Mammary epithelial cell (primary cell): ENCODE data around the gene TBX5.

Experiments used
- EZH2 ChIP-seq: IDR thresholded peaks from 2 replicates; pipeline ENCODE4 v1.6.1; 2012; ENCODE audit warnings: low read length, inconsistent platforms, borderline replicate concordance
- TF ChIP-seq, protein P1 (sequence below), 2 donors: IDR thresholded peaks in 1 of 2; conservative IDR thresholded peaks in 1 of 2; 2 replicates each; pipeline ENCODE4 v1.5.1; 2011 to 2012; ENCODE audit warnings: inconsistent platforms in 2 of 2, low read length in 2 of 2, mild to moderate bottlenecking in 2 of 2, control low read depth in 1 of 2, low read depth in 1 of 2; ENCODE audit not compliant: insufficient read depth in 1 of 2; ENCODE audit errors: extremely low read depth in 1 of 2

DNA sequence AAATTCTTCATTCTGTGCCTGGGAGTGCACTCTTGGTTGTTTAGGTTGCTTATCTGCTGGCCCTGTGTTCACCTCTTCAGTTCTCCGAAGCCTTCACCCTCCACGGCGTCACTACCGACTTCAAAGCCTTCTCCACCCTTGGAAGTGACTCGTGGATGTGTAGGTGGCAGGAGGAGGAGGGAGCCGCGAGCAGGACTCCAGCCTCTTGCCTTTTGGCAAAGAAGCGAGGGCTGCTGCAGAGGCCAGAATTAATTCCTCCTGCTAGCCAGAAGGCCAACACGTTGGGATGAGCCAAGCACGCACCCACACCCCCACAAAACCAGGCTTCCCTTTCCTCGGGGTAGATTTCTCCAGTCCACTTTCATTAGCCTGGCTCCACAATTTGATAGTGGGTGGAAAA, 86.5 kb downstream of the TBX5 start:
- TF ChIP-seq, protein P1, sequence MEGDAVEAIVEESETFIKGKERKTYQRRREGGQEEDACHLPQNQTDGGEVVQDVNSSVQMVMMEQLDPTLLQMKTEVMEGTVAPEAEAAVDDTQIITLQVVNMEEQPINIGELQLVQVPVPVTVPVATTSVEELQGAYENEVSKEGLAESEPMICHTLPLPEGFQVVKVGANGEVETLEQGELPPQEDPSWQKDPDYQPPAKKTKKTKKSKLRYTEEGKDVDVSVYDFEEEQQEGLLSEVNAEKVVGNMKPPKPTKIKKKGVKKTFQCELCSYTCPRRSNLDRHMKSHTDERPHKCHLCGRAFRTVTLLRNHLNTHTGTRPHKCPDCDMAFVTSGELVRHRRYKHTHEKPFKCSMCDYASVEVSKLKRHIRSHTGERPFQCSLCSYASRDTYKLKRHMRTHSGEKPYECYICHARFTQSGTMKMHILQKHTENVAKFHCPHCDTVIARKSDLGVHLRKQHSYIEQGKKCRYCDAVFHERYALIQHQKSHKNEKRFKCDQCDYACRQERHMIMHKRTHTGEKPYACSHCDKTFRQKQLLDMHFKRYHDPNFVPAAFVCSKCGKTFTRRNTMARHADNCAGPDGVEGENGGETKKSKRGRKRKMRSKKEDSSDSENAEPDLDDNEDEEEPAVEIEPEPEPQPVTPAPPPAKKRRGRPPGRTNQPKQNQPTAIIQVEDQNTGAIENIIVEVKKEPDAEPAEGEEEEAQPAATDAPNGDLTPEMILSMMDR (conservative IDR thresholded peaks at IDR 0.05 in 1 of 2, IDR thresholded peaks at IDR 0.05 in 1 of 2; ENCODE audit: extremely low read depth in 1 of 2, insufficient read depth in 1 of 2, low read depth in 1 of 2, low read length in 2 of 2), result no peak
- TF ChIP-seq EZH2, result no peak
